Left ventricle myocardium superior (tissue), 1 donor: ENCODE measurements around the gene ACIN1. TPM values are rescaled to one million over a fixed set of nuclear protein-coding genes. Genes with fewer than 3 reads are reported as not detected.

ENCODE experiments used
- ATAC-seq: fragments of 200-7000 bp; cut with Tn5 transposase; one replicate; pipeline ENCODE4 v1.9.1; 2020; ENCODE audit warnings: mild to moderate bottlenecking, moderate library complexity
- DNase-seq: peaks from one replicate; pipeline ENCODE4 v3.0.0-alpha.2; 2020
- intact Hi-C: fragments of 100-400 bp; cut with micrococcal nuclease; formaldehyde crosslinking; loops from one replicate; pipeline ENCODE4 v1.11.0; 2022
- total RNA-seq: library from RNA; stranded (reverse); fragmentation: NEBNext Ultra II Directional; extraction: Animal tissue kit (Norgen Biotek cat#: 25700); gene quantifications from one replicate; pipeline ENCODE4 v1.2.1, GENCODE V29; 2021
- donor health status: DM: no; HTN: yes; CAD: no; lungs with severe emphysema.

The ACIN1 gene
- total RNA-seq, 1 donor from 2014 or later = 78.4 TPM

- no peak for DNase-seq
- ATAC-seq = no peak
- intact Hi-C loops = no loop called here
Measured at GRCh38 chr14:23009483-23009938, 85.4 kb downstream of the ACIN1 start.

GRCh38 chr14:23008831-23009230 lies 86.1 kb downstream of the ACIN1 start:
- intact Hi-C loops = no loop called here
- ATAC-seq (no peak), DNase-seq (no peak)

Other genes with a start within 250 kb of the ACIN1 start
- 61.9 TPM for gene LRP10, start 223.4 kb downstream of the ACIN1 start, total RNA-seq
- not detected for gene REM2, start 211.9 kb downstream of the ACIN1 start, total RNA-seq
- gene RBM23, start 176.0 kb downstream of the ACIN1 start, total RNA-seq = 52.5 TPM
- gene PRMT5, start 165.8 kb downstream of the ACIN1 start, total RNA-seq = 56.6 TPM
- gene HAUS4, start 138.0 kb downstream of the ACIN1 start, total RNA-seq = 19.4 TPM
- gene AJUBA, start 112.6 kb downstream of the ACIN1 start, total RNA-seq = 12.4 TPM
- 6.2 TPM for gene C14orf93, start 85.0 kb downstream of the ACIN1 start, total RNA-seq
- gene PSMB5, start 60.2 kb downstream of the ACIN1 start, total RNA-seq = 111 TPM
- gene PSMB11, start 52.9 kb downstream of the ACIN1 start, total RNA-seq = not detected
- 2.0 TPM for gene CDH24, start 37.6 kb downstream of the ACIN1 start, total RNA-seq
- gene C14orf119, start 369 bp upstream of the ACIN1 start, total RNA-seq = 23.6 TPM
- not detected for gene CIROP, start 9.9 kb upstream of the ACIN1 start, total RNA-seq
- gene CEBPE, start 24.1 kb upstream of the ACIN1 start, total RNA-seq = not detected
- gene SLC7A8, start 88.5 kb upstream of the ACIN1 start, total RNA-seq = 6.4 TPM
- gene RNF212B, start 142.8 kb upstream of the ACIN1 start, total RNA-seq = not detected
- 7.9 TPM for gene HOMEZ, start 191.0 kb upstream of the ACIN1 start, total RNA-seq
- gene PPP1R3E, start 207.7 kb upstream of the ACIN1 start, total RNA-seq = 11.6 TPM
- gene BCL2L2, start 211.7 kb upstream of the ACIN1 start, total RNA-seq = 38.3 TPM
- 76.8 TPM for gene PABPN1, start 226.3 kb upstream of the ACIN1 start, total RNA-seq